Fibroblast of mammary gland (primary cell): ENCODE data around the gene ACAD11.
"Not testable (repeated sequence)": the region's sequence is repeated elsewhere in the genome, so short reads cannot be mapped to it uniquely, and the experiment has no call there.

Source experiments
- DNase-seq: peaks from one replicate; pipeline ENCODE4 v3.0.0-alpha.2; 2010; ENCODE audit warnings: low read depth
- H3K4me3 ChIP-seq: 2 replicates; pipeline ENCODE4 v1.5.1; 2011; ENCODE audit warnings: low read depth, mild to moderate bottlenecking, low read length, moderate library complexity; ENCODE audit not compliant: control insufficient read depth
- TF ChIP-seq, protein P1 (sequence below): conservative IDR thresholded peaks from 2 replicates; pipeline ENCODE4 v1.5.1; 2011; ENCODE audit warnings: low read depth, low read length, inconsistent platforms; ENCODE audit not compliant: control insufficient read depth, insufficient read depth

The ACAD11 gene

DNA sequence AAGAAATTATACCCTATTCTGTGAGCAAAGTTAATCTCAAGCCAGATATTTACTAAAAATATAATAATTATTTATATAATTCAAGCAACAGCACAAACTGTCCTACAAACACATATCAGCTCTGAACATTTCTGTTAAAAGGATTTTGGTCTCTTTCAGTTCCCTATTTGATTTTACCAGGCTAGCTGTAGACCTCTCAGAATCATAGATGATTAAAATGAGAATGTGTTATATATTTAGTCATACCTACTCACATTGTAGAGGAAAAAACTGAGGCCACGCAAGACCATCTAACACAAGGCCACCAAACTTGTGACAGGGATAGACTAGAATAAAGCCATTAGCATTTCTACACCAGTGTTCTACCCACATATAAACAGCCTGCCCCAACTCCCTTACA is 34.0 kb downstream of the ACAD11 start:
- H3K4me3 ChIP-seq, result no peak overlapping the region
- DNase-seq, result no peak
- TF ChIP-seq, protein P1, sequence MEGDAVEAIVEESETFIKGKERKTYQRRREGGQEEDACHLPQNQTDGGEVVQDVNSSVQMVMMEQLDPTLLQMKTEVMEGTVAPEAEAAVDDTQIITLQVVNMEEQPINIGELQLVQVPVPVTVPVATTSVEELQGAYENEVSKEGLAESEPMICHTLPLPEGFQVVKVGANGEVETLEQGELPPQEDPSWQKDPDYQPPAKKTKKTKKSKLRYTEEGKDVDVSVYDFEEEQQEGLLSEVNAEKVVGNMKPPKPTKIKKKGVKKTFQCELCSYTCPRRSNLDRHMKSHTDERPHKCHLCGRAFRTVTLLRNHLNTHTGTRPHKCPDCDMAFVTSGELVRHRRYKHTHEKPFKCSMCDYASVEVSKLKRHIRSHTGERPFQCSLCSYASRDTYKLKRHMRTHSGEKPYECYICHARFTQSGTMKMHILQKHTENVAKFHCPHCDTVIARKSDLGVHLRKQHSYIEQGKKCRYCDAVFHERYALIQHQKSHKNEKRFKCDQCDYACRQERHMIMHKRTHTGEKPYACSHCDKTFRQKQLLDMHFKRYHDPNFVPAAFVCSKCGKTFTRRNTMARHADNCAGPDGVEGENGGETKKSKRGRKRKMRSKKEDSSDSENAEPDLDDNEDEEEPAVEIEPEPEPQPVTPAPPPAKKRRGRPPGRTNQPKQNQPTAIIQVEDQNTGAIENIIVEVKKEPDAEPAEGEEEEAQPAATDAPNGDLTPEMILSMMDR, result no peak

DNA sequence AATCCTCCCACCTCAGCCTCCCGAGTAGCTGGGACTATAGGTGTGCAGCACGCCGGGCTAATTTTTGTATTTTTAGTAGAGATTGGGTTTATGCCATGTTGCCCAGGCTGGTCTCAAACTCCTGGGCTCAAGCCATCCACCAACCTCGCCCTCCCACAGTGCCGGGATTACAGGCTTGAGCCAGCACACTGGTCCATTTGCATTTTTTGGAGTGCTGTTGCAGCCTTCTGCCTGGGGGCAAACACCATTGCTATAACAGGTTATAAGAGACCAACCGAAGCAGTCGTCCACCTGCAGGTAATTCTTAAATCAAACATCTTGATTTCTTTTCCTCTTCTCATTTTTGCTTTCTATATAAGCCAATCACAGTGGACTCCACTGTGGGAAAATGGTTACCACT is 34.8 kb downstream of the ACAD11 start:
- DNase-seq, result no peak
- TF ChIP-seq, protein P1, result no peak
- no peak overlapping the region for H3K4me3 ChIP-seq

DNA sequence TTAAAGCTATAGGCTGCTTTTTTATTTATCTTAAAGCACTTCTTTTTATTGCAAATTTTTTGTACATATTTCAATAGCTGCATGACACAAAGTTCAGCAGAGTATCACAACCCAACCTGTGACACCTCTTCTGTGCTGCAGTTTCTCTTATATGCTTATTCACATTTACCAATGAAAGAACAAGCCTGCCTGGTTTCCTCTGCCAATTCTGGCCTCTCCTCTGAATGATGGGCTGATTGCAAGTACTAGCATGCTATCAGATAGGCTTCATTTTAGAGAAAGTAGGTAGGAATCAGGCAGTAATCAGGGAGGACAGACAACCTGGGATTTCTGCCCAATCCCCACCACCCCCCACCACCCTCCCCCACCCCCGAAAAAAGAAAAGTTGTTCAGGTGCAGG is 36.0 kb downstream of the ACAD11 start:
- DNase-seq, result no peak
- TF ChIP-seq, protein P1, result no peak
- H3K4me3 ChIP-seq, result no peak overlapping the region

DNA sequence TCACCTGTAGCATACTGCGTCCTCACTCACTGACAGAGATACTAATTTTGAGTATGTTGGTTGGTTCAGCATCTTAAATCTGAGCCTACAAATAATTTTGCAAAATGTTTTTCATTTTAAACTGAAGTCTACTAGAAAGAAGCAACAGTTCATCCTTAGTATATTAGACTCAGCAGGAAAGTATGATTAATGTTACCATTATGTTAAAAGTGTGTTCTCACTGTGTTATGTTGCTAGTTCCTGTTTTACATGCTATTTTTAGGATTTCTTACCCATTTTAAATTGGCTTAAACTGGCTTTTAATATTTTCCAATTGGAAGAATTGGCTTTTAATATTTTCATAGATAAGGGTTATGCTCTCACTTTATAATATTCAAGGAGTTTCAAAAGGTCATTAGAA is 36.8 kb downstream of the ACAD11 start:
- no peak for DNase-seq
- TF ChIP-seq, protein P1, result no peak
- H3K4me3 ChIP-seq, result no peak overlapping the region

DNA sequence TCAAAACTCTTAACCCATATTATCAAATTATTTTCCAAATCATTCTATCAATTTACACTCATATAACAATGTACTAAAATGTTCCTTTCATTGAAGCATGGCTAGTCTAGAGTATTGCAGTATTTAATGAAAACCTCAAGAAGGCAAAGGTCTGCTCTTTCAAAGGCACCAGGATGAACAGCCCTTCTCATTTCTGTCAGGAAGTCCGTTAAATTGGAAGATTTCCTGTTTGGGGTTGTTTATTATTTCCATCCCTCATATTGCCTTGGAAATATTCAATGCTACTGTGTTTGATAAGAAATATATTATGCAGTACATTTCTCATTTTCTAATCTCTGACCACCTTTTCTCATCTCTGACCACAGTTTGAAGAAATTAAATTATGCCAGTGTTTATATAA is 37.5 kb downstream of the ACAD11 start:
- TF ChIP-seq, protein P1, result no peak
- H3K4me3 ChIP-seq, result no peak overlapping the region
- DNase-seq, result no peak

DNA sequence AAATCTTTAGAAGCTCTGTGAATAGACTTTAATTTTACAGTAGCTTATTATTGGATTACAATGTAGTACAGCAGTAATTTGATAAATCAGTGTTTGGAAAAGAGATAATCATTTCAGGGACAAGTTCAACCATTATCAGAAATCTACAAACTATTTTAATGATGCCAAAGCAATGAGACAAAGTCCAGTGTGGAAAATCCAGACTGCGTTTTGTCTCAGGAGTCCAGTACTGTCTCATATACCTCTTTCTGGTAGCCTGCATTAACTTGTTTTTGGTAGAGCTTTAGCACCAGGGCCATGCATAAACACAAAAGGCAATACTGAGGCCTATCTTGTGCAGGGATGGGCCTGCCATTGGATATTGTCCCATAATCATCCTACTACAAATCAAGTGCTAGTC is 42.8 kb downstream of the ACAD11 start:
- TF ChIP-seq, protein P1, result no peak
- no peak overlapping the region for H3K4me3 ChIP-seq
- no peak for DNase-seq

DNA sequence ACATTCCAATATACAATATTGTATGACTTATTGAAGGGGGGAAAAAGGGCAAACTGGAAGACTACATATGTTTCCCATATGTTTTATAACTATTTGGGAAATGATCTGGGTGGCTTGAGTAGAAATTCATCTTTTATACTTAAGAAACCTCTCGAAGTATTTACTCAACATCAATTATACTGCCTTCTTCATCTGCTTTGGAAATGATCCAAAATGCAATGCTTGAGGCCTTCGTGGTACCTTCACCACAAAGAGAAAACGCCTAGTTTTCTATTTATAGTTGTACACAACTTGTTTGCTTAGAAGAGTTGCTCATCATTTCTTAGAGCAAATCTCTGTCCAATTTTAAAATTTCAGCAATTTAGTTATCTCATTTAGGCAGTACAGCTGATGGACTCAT is 43.7 kb downstream of the ACAD11 start:
- peak; percentile 31 for DNase-seq
- TF ChIP-seq, protein P1, result no peak
- H3K4me3 ChIP-seq, result no peak overlapping the region

DNA sequence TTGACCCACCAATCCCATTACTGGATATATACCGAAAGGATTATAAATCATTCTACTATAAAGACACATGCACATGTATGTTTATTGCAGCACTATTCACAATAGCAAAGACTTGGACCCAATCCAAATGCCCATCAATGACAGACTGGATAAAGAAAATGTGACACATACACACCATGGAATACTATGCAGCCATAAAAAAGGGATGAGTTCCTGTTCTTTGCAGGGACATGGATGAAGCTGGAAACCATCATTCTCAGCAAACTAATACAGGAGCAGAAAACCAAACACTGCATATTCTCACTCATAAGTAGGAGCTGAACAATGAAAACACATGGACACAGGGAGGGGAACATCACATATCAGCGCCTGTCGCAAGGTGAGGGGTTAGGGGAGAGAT is 44.3 kb downstream of the ACAD11 start:
- not testable (repeated sequence) for DNase-seq, H3K4me3 ChIP-seq

DNA sequence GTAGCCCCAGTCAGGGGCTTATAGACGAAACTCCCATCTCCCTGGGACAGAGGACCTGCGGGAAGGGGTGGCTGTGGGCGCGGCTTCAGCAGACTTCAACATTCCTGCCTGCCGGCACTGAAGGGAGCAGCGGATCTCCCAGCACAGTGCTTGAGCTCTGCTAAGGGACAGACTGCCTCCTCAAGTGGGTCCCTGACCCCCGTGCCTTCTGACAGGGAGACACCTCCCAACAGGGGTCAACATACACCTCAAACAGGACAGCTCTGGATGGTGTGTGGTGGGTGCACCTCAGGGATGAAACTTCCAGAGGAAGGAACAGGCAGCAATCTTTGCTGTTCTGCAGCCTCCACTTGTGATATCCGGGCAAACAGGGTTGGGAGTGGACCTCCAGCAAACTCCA is 53.0 kb downstream of the ACAD11 start:
- DNase-seq, H3K4me3 ChIP-seq: not testable (repeated sequence)
